Keratinocyte (primary cell): ENCODE results near the gene NME8. TPM values are rescaled to one million over a fixed set of nuclear protein-coding genes. Genes with fewer than 3 reads are reported as not detected.

Experiments
- DNase-seq: peaks from one replicate; pipeline ENCODE4 v3.0.0-alpha.2; 2011; ENCODE audit warnings: low read depth, missing footprints, low spot score
- FAIRE-seq: peaks from 2 replicates; lab custom pipeline; 2011; peaks lifted over from hg19 to GRCh38; lab: Jason Lieb, UNC
- H2AFZ ChIP-seq: 2 replicates; pipeline ENCODE4 v1.6.0; 2012; ENCODE audit warnings: low read length, control low read depth, inconsistent platforms; ENCODE audit not compliant: control insufficient read depth
- H3K27ac ChIP-seq: 2 replicates; pipeline ENCODE4 v1.5.1; 2011; ENCODE audit warnings: low read length; ENCODE audit not compliant: control insufficient read depth, insufficient read depth
- H3K27me3 ChIP-seq: 3 replicates; pipeline ENCODE4 v1.6.0; 2011; ENCODE audit warnings: low read length; ENCODE audit not compliant: control insufficient read depth, insufficient read depth; ENCODE audit errors: extremely low read depth
- H3K36me3 ChIP-seq, 2 experiments: 2 replicates in 1 of 2; 3 replicates in 1 of 2; pipeline ENCODE4 v1.5.1; 2011; ENCODE audit warnings: low read length in 2 of 2, mild to moderate bottlenecking in 1 of 2; ENCODE audit not compliant: control insufficient read depth in 2 of 2, insufficient read depth in 2 of 2; ENCODE audit errors: extremely low read depth in 1 of 2
- H3K4me1 ChIP-seq: 3 replicates; pipeline ENCODE4 v1.5.1; 2011; ENCODE audit warnings: low read length; ENCODE audit not compliant: control insufficient read depth, insufficient read depth; ENCODE audit errors: extremely low read depth
- H3K4me2 ChIP-seq: 3 replicates; pipeline ENCODE4 v1.6.0; 2011; ENCODE audit warnings: low read depth, low read length; ENCODE audit not compliant: control insufficient read depth, insufficient read depth; ENCODE audit errors: extremely low read depth
- H3K4me3 ChIP-seq, 3 experiments: fragments of 200-600 bp in 1 of 3; sonication (generic) in 1 of 3; 2 replicates in 2 of 3; 3 replicates in 1 of 3; pipeline ENCODE4 v1.5.1; 2011 to 2016; ENCODE audit warnings: low read length in 3 of 3, mild to moderate bottlenecking in 3 of 3, control low read depth in 2 of 3, inconsistent platforms in 1 of 3, low read depth in 1 of 3, mixed read lengths in 1 of 3, mixed run types in 1 of 3, moderate library complexity in 1 of 3; ENCODE audit not compliant: control insufficient read depth in 2 of 3, insufficient read depth in 2 of 3; ENCODE audit errors: extremely low read depth in 1 of 3
- H3K79me2 ChIP-seq: 2 replicates; pipeline ENCODE4 v1.6.0; 2012; ENCODE audit warnings: low read length; ENCODE audit not compliant: control insufficient read depth, insufficient read depth
- H3K9ac ChIP-seq: 3 replicates; pipeline ENCODE4 v1.6.0; 2011; ENCODE audit warnings: low read length; ENCODE audit not compliant: control insufficient read depth, insufficient read depth; ENCODE audit errors: extremely low read depth
- H3K9me1 ChIP-seq: 3 replicates; pipeline ENCODE4 v1.6.0; 2011; ENCODE audit warnings: low read length; ENCODE audit not compliant: control insufficient read depth, insufficient read depth; ENCODE audit errors: extremely low read depth
- H3K9me3 ChIP-seq: 2 replicates; pipeline ENCODE4 v1.5.1; 2012; ENCODE audit warnings: low read depth, low read length; ENCODE audit not compliant: control insufficient read depth
- H4K20me1 ChIP-seq: 3 replicates; pipeline ENCODE4 v1.6.0; 2011; ENCODE audit warnings: low read length; ENCODE audit not compliant: control insufficient read depth, insufficient read depth; ENCODE audit errors: extremely low read depth
- EZH2 ChIP-seq: IDR thresholded peaks from one replicate; pipeline ENCODE4 v1.6.1; 2012; ENCODE audit warnings: inconsistent platforms, mild to moderate bottlenecking, low read length, moderate library complexity
- dilution Hi-C: fragments of 300-500 bp; cut with MboI; formaldehyde crosslinking; loops from one replicate; pipeline ENCODE4 v1.7.0; 2020; ENCODE audit warnings: low sequenced_read_pairs; ENCODE audit not compliant: extremely low pct_ligation_motif_present
- polyA plus RNA-seq, 5 experiments: library from polyadenylated mRNA; depleted of rRNA in 3 of 5; stranded (reverse) in 3 of 5; stranded (forward) in 1 of 5; unstranded in 1 of 5; fragments of >200 nt; gene quantifications; 1 replicate in 1 of 5; 2 replicates in 3 of 5; 3 replicates in 1 of 5; pipeline versions ENCODE4 v1.2.1 to v1.2.3, GENCODE V29; 2011 to 2012; ENCODE audit warnings: missing spikeins in 2 of 5, low read depth in 1 of 5, low replicate concordance in 1 of 5
- TF ChIP-seq, protein P1 (sequence below), 3 experiments: IDR thresholded peaks in 1 of 3; conservative IDR thresholded peaks in 1 of 3; optimal IDR thresholded peaks in 1 of 3; 2 replicates in 2 of 3; 3 replicates in 1 of 3; pipeline versions ENCODE3 to v1.5.1; 2011; ENCODE audit warnings: low read length in 3 of 3, mild to moderate bottlenecking in 3 of 3, moderate library complexity in 2 of 3, control low read depth in 1 of 3, inconsistent platforms in 1 of 3; ENCODE audit not compliant: insufficient read depth in 2 of 3; ENCODE audit errors: extremely low read depth in 1 of 3

The NME8 gene
- polyA plus RNA-seq, 1 donor (not counting 4 experiments of a cell fraction or from before 2014, with no cell fraction given): not detected

DNA sequence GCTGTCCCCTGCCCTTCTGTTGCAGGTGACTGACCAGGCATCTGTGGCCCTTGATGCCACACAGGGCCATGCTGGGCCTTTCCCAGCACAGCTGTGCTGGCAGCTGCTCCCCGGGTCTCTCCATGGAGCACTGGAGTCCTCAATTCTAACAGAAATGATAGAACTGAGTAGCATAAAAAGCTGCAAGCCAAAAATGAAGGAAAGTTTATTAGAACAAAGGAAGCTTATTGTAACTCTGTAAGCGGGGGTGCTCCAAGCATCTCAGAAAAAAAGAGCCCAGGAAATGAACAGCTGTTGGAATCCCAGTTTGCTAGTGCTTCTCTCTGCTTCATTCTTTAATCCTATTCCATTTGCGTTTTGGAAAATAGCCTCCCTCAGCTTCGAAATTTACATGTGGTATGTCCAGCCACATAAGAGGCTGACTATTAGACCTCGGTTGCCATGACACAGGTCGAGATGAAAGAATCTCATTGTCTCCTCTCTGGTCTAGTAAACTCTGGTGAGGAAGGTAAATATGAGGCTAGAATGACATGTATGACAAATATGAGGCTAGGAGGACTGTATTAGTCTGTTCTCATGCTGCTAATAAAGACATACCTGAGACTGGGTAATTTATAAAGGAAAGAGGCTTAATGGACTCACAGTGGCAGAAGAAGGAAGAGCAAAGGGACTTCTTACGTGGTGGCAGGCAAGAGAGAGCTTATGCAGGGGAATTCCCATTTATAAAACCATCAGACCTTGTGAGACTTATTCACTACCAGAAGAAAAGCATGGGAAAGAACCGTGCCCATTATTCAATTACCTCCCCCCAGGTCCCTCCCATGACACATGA is 95.7 kb downstream of the NME8 start:
- no peak for TF ChIP-seq EZH2
- TF ChIP-seq, protein P1, sequence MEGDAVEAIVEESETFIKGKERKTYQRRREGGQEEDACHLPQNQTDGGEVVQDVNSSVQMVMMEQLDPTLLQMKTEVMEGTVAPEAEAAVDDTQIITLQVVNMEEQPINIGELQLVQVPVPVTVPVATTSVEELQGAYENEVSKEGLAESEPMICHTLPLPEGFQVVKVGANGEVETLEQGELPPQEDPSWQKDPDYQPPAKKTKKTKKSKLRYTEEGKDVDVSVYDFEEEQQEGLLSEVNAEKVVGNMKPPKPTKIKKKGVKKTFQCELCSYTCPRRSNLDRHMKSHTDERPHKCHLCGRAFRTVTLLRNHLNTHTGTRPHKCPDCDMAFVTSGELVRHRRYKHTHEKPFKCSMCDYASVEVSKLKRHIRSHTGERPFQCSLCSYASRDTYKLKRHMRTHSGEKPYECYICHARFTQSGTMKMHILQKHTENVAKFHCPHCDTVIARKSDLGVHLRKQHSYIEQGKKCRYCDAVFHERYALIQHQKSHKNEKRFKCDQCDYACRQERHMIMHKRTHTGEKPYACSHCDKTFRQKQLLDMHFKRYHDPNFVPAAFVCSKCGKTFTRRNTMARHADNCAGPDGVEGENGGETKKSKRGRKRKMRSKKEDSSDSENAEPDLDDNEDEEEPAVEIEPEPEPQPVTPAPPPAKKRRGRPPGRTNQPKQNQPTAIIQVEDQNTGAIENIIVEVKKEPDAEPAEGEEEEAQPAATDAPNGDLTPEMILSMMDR (optimal IDR thresholded peaks at IDR 0.05 in 1 of 3, IDR thresholded peaks at IDR 0.05 in 1 of 3, conservative IDR thresholded peaks at IDR 0.05 in 1 of 3; ENCODE audit: extremely low read depth in 1 of 3, insufficient read depth in 2 of 3, low read length in 3 of 3): no peak
- Histone ChIP-seq H2AFZ (no peak overlapping the region), H3K79me2 (no peaks in the 10 kb centered on the region), H3K27me3 (no peaks in the 10 kb centered on the region), H3K9ac (no peak overlapping the region), H3K9me3 (no peaks in the 10 kb centered on the region), H3K4me1 (no peaks in the 10 kb centered on the region), H3K36me3 (no peaks in the 10 kb centered on the region), H3K9me1 (no peaks in the 10 kb centered on the region), H4K20me1 (no peaks in the 10 kb centered on the region), H3K4me2 (no peak overlapping the region), H3K27ac (no peak overlapping the region), H3K4me3 (no peak overlapping the region)
- DNase-seq (no peak), FAIRE-seq (no peak)
- dilution Hi-C loops: no loop called here

- dilution Hi-C loops: no loop called here
- TF ChIP-seq, protein P1 (optimal IDR thresholded peaks at IDR 0.05 in 1 of 3, IDR thresholded peaks at IDR 0.05 in 1 of 3, conservative IDR thresholded peaks at IDR 0.05 in 1 of 3; ENCODE audit: extremely low read depth in 1 of 3, insufficient read depth in 2 of 3, low read length in 3 of 3): no peak
- no peak for TF ChIP-seq EZH2
- no peak overlapping the region for H3K27ac ChIP-seq
- no peak overlapping the region for H2AFZ ChIP-seq
- no peaks in the 10 kb centered on the region for H3K36me3 ChIP-seq
- no peaks in the 10 kb centered on the region for H4K20me1 ChIP-seq
- H3K9me3 ChIP-seq: no peaks in the 10 kb centered on the region
- no peaks in the 10 kb centered on the region for H3K27me3 ChIP-seq
- no peaks in the 10 kb centered on the region for H3K4me1 ChIP-seq
- H3K4me3 ChIP-seq: no peak overlapping the region
- H3K4me2 ChIP-seq: no peak overlapping the region
- H3K9ac ChIP-seq: no peak overlapping the region
- no peaks in the 10 kb centered on the region for H3K9me1 ChIP-seq
- DNase-seq: no peak
- no peaks in the 10 kb centered on the region for H3K79me2 ChIP-seq
- FAIRE-seq: no peak
Measured at GRCh38 chr7:37944737-37945054, 96.3 kb downstream of the NME8 start.
